22Rv1 (cell line): ENCODE results near the gene IL36A.

Source experiments
- ZFX ChIP-seq: fragments of 450-650 bp; IDR thresholded peaks from 2 replicates; pipeline ENCODE4 v1.6.1; 2017; ENCODE audit warnings: antibody characterized with exemption, borderline replicate concordance
- TF ChIP-seq, protein P1 (sequence below): fragments of 450-650 bp; IDR thresholded peaks from 2 replicates; pipeline ENCODE4 v1.5.1; 2017; ENCODE audit warnings: mild to moderate bottlenecking

DNA sequence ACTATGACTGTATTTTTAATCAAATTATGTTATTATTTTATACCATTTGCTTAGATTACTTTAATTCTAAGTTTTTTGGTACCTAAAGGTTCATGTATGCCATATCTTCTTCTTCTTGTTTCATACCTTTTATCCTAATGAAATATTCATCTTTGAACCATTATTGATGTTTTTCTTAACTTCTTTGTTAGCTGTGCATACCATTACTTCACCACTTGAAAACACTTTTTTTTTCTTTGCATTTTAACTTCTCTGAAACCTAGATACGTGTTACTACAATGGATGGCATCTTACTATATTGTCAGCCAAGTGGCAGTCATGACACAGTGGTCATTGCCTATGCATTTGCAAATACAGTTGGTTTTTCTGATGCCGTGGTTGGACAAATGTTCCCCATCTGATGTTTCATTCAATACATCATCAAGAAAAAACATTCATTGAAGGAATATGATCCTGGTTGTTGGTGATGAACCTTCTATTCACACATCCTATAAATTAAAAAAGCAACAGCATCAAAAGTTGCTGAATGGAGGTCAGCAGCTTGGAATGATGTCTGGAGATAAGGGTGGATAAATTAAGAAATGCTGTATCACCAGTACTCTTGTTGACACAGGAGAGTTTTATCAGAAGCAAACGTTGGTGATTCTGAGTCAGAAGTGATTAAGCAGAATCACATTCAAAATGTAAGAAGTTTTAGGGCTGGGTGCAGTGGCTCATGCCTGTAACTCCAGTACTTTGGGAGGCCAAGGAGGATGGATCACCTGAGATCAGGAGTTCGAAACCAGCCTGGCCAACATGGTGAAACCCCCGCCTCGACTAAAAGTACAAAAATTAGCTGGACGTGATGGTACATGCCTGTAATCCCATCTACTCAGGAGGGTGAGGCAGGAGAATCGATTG, 7.4 kb downstream of the IL36A start:
- TF ChIP-seq, protein P1, sequence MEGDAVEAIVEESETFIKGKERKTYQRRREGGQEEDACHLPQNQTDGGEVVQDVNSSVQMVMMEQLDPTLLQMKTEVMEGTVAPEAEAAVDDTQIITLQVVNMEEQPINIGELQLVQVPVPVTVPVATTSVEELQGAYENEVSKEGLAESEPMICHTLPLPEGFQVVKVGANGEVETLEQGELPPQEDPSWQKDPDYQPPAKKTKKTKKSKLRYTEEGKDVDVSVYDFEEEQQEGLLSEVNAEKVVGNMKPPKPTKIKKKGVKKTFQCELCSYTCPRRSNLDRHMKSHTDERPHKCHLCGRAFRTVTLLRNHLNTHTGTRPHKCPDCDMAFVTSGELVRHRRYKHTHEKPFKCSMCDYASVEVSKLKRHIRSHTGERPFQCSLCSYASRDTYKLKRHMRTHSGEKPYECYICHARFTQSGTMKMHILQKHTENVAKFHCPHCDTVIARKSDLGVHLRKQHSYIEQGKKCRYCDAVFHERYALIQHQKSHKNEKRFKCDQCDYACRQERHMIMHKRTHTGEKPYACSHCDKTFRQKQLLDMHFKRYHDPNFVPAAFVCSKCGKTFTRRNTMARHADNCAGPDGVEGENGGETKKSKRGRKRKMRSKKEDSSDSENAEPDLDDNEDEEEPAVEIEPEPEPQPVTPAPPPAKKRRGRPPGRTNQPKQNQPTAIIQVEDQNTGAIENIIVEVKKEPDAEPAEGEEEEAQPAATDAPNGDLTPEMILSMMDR = no peak
- no peak for TF ChIP-seq ZFX
